ENCODE measurements around the gene PADI3.

Gene PADI3

GRCh38 chr1:17276568-17276967, 27.7 kb downstream of the PADI3 start:
- DNase-seq: no peak

GRCh38 chr1:17277511-17278159, 28.7 kb downstream of the PADI3 start:
- DNase-seq: no peak

GRCh38 chr1:17278996-17279830, 30.3 kb downstream of the PADI3 start:
- DNase-seq: no peak

- DNase-seq: no peak
These were observed 31.5 kb downstream of the PADI3 start for GRCh38 chr1:17280436-17280835.

- DNase-seq: no peak
These were observed 32.0 kb downstream of the PADI3 start for GRCh38 chr1:17280894-17281293.

- DNase-seq: no peak
These were observed 32.9 kb downstream of the PADI3 start for GRCh38 chr1:17281775-17282181.

- no peak for DNase-seq
These were observed 33.9 kb downstream of the PADI3 start for GRCh38 chr1:17282836-17283235.

GRCh38 chr1:17286646-17287045, 37.7 kb downstream of the PADI3 start:
- DNase-seq: no peak

- DNase-seq: no peak
These were observed 38.4 kb downstream of the PADI3 start for GRCh38 chr1:17287130-17287776.

- no peak for DNase-seq
These were observed 40.8 kb downstream of the PADI3 start for GRCh38 chr1:17289721-17290120.

GRCh38 chr1:17290553-17290952, 41.7 kb downstream of the PADI3 start:
- no peak for DNase-seq

- no peak for DNase-seq
These were observed 43.6 kb downstream of the PADI3 start for GRCh38 chr1:17292299-17293160.

- no peak for DNase-seq
These were observed 45.0 kb downstream of the PADI3 start for GRCh38 chr1:17293681-17294425.

- no peak for DNase-seq
These were observed 46.4 kb downstream of the PADI3 start for GRCh38 chr1:17295292-17295691.

- DNase-seq: no peak
These were observed 47.2 kb downstream of the PADI3 start for GRCh38 chr1:17296086-17296485.

- DNase-seq: no peak
These were observed 49.1 kb downstream of the PADI3 start for GRCh38 chr1:17297991-17298390.

GRCh38 chr1:17301767-17302166, 52.9 kb downstream of the PADI3 start:
- DNase-seq: no peak

- DNase-seq: no peak
These were observed 55.4 kb downstream of the PADI3 start for GRCh38 chr1:17304151-17304825.

GRCh38 chr1:17304826-17305175, 55.9 kb downstream of the PADI3 start:
- DNase-seq: no peak

- no peak for DNase-seq
These were observed 56.7 kb downstream of the PADI3 start for GRCh38 chr1:17305576-17306095.

GRCh38 chr1:17306407-17306806, 57.5 kb downstream of the PADI3 start:
- DNase-seq: no peak

Data from T-helper 2 cell (primary cell).